Spleen (tissue), 11 donors: ENCODE data around the gene QDPR. TPM values are rescaled to one million over a fixed set of nuclear protein-coding genes. Genes with fewer than 3 reads are reported as not detected.

Experiments
- DNase-seq: peaks from one replicate; pipeline ENCODE4 v3.0.0-alpha.2; 2020
- H3K27ac ChIP-seq, 8 donors: fragments of 200-600 bp; sonication (generic) in 7 of 8; 1 replicate in 4 of 8; 2 replicates in 4 of 8; pipeline versions ENCODE4 v1.5.0 to v1.8.0; 2016 to 2021; ENCODE audit warnings: inconsistent platforms in 4 of 8, mild to moderate bottlenecking in 4 of 8, moderate library complexity in 1 of 8
- H3K27me3 ChIP-seq, 7 donors: fragments of 200-600 bp; sonication (generic) in 6 of 7; replicated peaks in 1 of 7; 1 replicate in 4 of 7; 2 replicates in 3 of 7; pipeline versions ENCODE4 v1.5.0 to v1.8.0; 2016 to 2021; ENCODE audit warnings: inconsistent platforms in 3 of 7, mild to moderate bottlenecking in 1 of 7
- H3K36me3 ChIP-seq, 6 donors: fragments of 200-600 bp; sonication (generic) in 5 of 6; 1 replicate in 4 of 6; 2 replicates in 2 of 6; pipeline versions ENCODE4 v1.5.0 to v1.8.0; 2016 to 2021; ENCODE audit warnings: inconsistent platforms in 2 of 6
- H3K4me1 ChIP-seq, 6 donors: fragments of 200-600 bp; sonication (generic) in 5 of 6; 1 replicate in 3 of 6; 2 replicates in 3 of 6; pipeline versions ENCODE4 v1.5.0 to v1.8.0; 2016 to 2021; ENCODE audit warnings: inconsistent platforms in 3 of 6
- H3K4me3 ChIP-seq, 8 donors: fragments of 200-600 bp; sonication (generic) in 7 of 8; 1 replicate in 4 of 8; 2 replicates in 4 of 8; pipeline versions ENCODE4 v1.5.0 to v1.8.0; 2016 to 2021; ENCODE audit warnings: inconsistent platforms in 4 of 8, mild to moderate bottlenecking in 4 of 8, moderate library complexity in 2 of 8
- H3K9me3 ChIP-seq, 8 donors: fragments of 200-600 bp; sonication (generic) in 7 of 8; 1 replicate in 4 of 8; 2 replicates in 4 of 8; pipeline versions ENCODE4 v1.5.0 to v1.8.0; 2016 to 2021; ENCODE audit warnings: inconsistent platforms in 4 of 8
- CTCF ChIP-seq, 11 experiments: fragments of 200-600 bp in 7 of 11; fragments of 450-650 bp in 4 of 11; sonication (generic) in 4 of 11; IDR thresholded peaks in 8 of 11; conservative IDR thresholded peaks in 3 of 11; 1 replicate in 7 of 11; 2 replicates in 4 of 11; pipeline versions ENCODE4 v1.4.0 to v1.8.0; 2016 to 2021; ENCODE audit warnings: antibody characterized with exemption in 11 of 11, inconsistent platforms in 4 of 11, mild to moderate bottlenecking in 1 of 11
- POLR2A ChIP-seq, 3 donors: fragments of 450-650 bp; IDR thresholded peaks; one replicate each; pipeline ENCODE4 v1.5.1; 2017; ENCODE audit warnings: antibody characterized with exemption in 3 of 3, mild to moderate bottlenecking in 1 of 3
- POLR2AphosphoS5 ChIP-seq, 3 donors: sonication (generic); formaldehyde crosslinking; IDR thresholded peaks; one replicate each; pipeline ENCODE4 v1.5.1; 2017; ENCODE audit warnings: antibody characterized with exemption in 3 of 3
- WGBS, 5 donors: extraction: QIAGEN DNeasy Blood & Tissue Kit in 3 of 5; methylation state at CpG; one replicate each; pipeline versions ENCODE4 v1.1.5 to v1.1.7; 2013 to 2018; 5-methylcytosine and 5-hydroxymethylcytosine counted together
- intact Hi-C: fragments of 100-400 bp; cut with DNase I; formaldehyde crosslinking; loops from one replicate; pipeline ENCODE4 v1.15.0; 2023; ENCODE audit warnings: low total_unique reads
- polyA plus RNA-seq, 3 donors: library from polyadenylated mRNA; stranded (reverse); fragments of 200-250 nt; gene quantifications; one replicate each; pipeline ENCODE4 v1.2.1, GENCODE V29; 2013
- total RNA-seq, 7 donors: library from RNA; depleted of rRNA in 3 of 7; stranded (reverse); fragments of >200 nt in 3 of 7; fragmentation: NEBNext Ultra II Directional in 4 of 7; extraction: Animal tissue kit (Norgen Biotek cat#: 25700) in 4 of 7; gene quantifications; one replicate each; pipeline versions ENCODE4 v1.1.0 to v1.2.1, GENCODE V29; 2016 to 2021
- donor health status: healthy with polysubstance abuse.
- donor health status: DM: no; HTN: no; CAD: no; lungs with moderate emphysema.
- donor health status: DM: no; HTN: no; CAD: no.
- donor health status: Bipolar disorder and iron deficiency.
- donor health status: healthy.
- donor health status: DM: no; HTN: no; CAD: no.
- donor health status: DM: yes; HTN: yes; CAD: no.

QDPR gene
- total and polyA plus RNA-seq, 10 donors, result 3.8 to 23.9 (median 16.2) TPM

GRCh38 chr4:17463606-17464005, 48.3 kb downstream of the QDPR start:
- Histone ChIP-seq H3K9me3 (peaks cover 0 to 8% (median 0%) of the 10 kb centered on the region in 8 donors), H3K4me1 (peaks cover 0 to 4% (median 0%) of the 10 kb centered on the region in 6 donors), H3K27me3 (no peaks in the 10 kb centered on the region), H3K27ac (no peak overlapping the region), H3K4me3 (no peak overlapping the region), H3K36me3 (peaks cover 0 to under 1% (median 0%) of the 10 kb centered on the region in 6 donors)
- DNase-seq, result no peak
- intact Hi-C loops, result no loop called here
- TF ChIP-seq POLR2AphosphoS5 (IDR thresholded peaks at IDR 0.05), result no peak
- no peak for TF ChIP-seq CTCF (IDR thresholded peaks at IDR 0.05 in 8 of 11, conservative IDR thresholded peaks at IDR 0.05 in 3 of 11)
- 88 to 100% (median 96%) methylated on average over 1 of the region's 1 CpG for WGBS, 5 donors

DNA sequence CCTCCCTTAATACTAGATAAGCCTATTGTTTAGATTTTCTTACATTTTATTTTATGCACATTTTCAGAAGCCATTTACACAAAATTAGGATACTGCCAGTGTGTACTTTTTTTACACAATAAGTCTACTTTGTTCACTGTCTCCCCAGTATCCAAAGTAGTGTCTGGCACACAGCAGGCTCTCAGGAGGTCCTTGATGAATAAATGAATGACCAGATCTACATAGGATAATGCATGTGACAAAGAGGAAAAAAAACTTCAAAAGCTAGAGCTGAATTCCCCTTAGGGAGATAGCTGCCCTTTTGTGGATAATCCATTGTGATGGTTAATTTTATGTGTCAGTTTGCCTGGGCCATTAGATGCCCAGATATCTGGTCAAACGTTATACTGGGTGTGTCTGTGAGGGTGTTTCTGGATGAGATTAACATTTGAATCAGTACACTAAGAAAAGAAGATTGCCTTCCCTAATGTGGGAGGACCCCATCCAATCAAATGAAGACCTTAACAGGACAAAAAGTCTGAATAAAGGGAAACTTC, 61.6 kb downstream of the QDPR start:
- TF ChIP-seq CTCF (IDR thresholded peaks at IDR 0.05 in 8 of 11, conservative IDR thresholded peaks at IDR 0.05 in 3 of 11) (no peak), POLR2A (IDR thresholded peaks at IDR 0.05) (no peak), POLR2AphosphoS5 (IDR thresholded peaks at IDR 0.05) (no peak)
- 43 to 75% (median 68%) methylated on average over 1 of the region's 1 CpG for WGBS, 5 donors
- H3K4me3 ChIP-seq, result no peak overlapping the region
- peaks cover 0 to 6% (median 2%) of the 10 kb centered on the region in 8 donors for H3K9me3 ChIP-seq
- no peaks in the 10 kb centered on the region for H3K27me3 ChIP-seq
- no peak for DNase-seq
- no peak overlapping the region for H3K27ac ChIP-seq
- intact Hi-C loops, result loop anchor here (10.0 kb wide), 1 partner anchor 106 kb away; no protein-coding TSS in a partner anchor
- no peaks in the 10 kb centered on the region for H3K4me1 ChIP-seq
- no peaks in the 10 kb centered on the region for H3K36me3 ChIP-seq

DNA sequence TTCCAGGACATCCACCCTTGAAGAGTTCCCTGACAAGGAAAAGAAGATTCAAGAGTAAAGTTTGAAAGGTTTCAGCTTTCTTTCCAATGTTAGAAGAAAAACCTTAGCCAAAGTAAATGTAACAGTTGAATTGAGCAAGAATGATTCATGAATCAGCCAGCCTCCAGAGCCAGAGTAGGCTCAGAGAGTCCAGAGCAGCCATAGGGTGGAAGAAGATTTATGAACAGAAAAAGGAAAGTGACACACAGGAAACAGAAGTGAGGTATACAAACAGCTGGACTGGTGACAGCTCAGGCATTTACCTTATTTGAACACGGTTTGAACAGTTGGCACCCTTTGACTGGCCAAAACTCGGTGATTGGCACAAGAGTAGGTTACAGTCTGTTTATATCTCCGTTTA, 63.2 kb downstream of the QDPR start:
- Histone ChIP-seq H3K4me1 (no peaks in the 10 kb centered on the region), H3K27ac (no peak overlapping the region), H3K4me3 (no peak overlapping the region), H3K36me3 (no peaks in the 10 kb centered on the region), H3K27me3 (no peaks in the 10 kb centered on the region), H3K9me3 (peaks cover 0 to 9% (median 3%) of the 10 kb centered on the region in 8 donors)
- DNase-seq, result no peak
- intact Hi-C loops, result loop anchor here (10.0 kb wide), 1 partner anchor 1154 kb away; no protein-coding TSS in a partner anchor
- TF ChIP-seq POLR2AphosphoS5 (IDR thresholded peaks at IDR 0.05) (no peak), CTCF (IDR thresholded peaks at IDR 0.05 in 8 of 11, conservative IDR thresholded peaks at IDR 0.05 in 3 of 11) (no peak), POLR2A (IDR thresholded peaks at IDR 0.05) (no peak)
- 31 to 51% (median 43%) methylated on average over 3 of the region's 3 CpGs for WGBS, 5 donors

DNA sequence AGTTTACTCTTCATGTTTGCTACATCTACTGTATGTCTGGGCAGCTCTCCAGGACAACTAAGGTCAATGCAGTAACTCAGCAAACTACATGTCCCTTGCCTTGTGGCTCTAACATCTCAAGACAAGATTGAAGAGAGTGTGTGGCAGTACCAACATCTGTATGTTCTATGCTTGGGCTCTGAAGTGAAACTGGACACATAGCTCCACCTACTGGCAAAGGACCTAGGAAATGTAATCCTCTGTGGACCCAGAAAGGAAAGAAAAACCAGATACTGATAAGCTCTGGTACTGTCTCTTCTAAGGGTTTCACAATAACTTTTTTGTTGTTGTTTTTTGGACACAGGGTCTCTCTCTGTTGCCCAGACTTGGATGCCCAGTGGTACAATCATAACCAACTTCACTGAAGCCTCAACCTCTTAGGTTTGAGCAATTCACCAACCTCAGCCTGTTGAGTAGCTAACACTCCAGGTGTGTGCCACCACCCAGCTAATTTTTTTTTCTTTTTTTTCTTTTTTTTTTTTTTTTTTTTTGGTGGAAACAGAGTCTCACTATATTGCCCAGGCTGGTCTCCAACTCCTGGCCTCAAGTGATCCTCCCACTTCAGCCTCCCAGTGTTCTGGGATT, 64.1 kb downstream of the QDPR start:
- DNase-seq, result no peak
- Histone ChIP-seq H3K4me1 (no peaks in the 10 kb centered on the region), H3K27me3 (no peaks in the 10 kb centered on the region), H3K27ac (no peak overlapping the region), H3K4me3 (no peak overlapping the region), H3K36me3 (no peaks in the 10 kb centered on the region), H3K9me3 (peaks cover 0 to 17% (median 12%) of the 10 kb centered on the region in 8 donors)
- TF ChIP-seq POLR2A (IDR thresholded peaks at IDR 0.05) (no peak), CTCF (IDR thresholded peaks at IDR 0.05 in 8 of 11, conservative IDR thresholded peaks at IDR 0.05 in 3 of 11) (peak in 10 of 11 experiments; percentile 23 to 74 (median 63))
- intact Hi-C loops, result loop anchor here (10.0 kb wide), 1 partner anchor 1153 kb away; no protein-coding TSS in a partner anchor
